ENCODE data around the gene LHFPL6.

- no peak for TF ChIP-seq CTCF (IDR thresholded peaks at IDR 0.05)
- no peak for TF ChIP-seq POLR2A (IDR thresholded peaks at IDR 0.05)
- no peak for TF ChIP-seq POLR2AphosphoS5 (IDR thresholded peaks at IDR 0.05)
These were observed 46.1 kb downstream of the LHFPL6 start for GRCh38 chr13:39556866-39557265.

Measured in prostate gland (tissue), 2 donors.